Panc1 (cell line): ENCODE data around the gene WWOX. TPM values are rescaled to one million over a fixed set of nuclear protein-coding genes. Genes with fewer than 3 reads are reported as not detected.

Experiments used
- ATAC-seq: fragments of 200-7000 bp; cut with Tn5 transposase; 2 replicates; pipeline ENCODE4 v1.9.1; 2020; ENCODE audit warnings: mild to moderate bottlenecking, moderate library complexity
- BruUV-seq: library from RNA; stranded (reverse); fragments of 400-500 nt; replicated peaks from 2 replicates; lab custom pipeline; 2021; lab: Mats Ljungman, UMichigan
- CTCF ChIA-PET: fragments of 300-600 bp; sonication (Branson Sonifier 250); formaldehyde crosslinking; loops from one replicate; lab custom pipeline; 2022; ENCODE audit warnings: antibody characterized with exemption; lab: Charles Lee
- POLR2A ChIA-PET: fragments of 300-600 bp; sonication (Branson Sonifier 250); formaldehyde crosslinking; loops from one replicate; lab custom pipeline; 2022; ENCODE audit warnings: antibody characterized with exemption; lab: Charles Lee
- DNase-seq: peaks from one replicate; pipeline ENCODE4 v3.0.0-alpha.2; 2010; ENCODE audit warnings: low read depth, low spot score
- H3K27ac ChIP-seq: 2 replicates; pipeline ENCODE4 v1.5.1; 2011; ENCODE audit warnings: mild to moderate bottlenecking, low read length, inconsistent platforms
- H3K27me3 ChIP-seq: fragments of 200-500 bp; sonication (Bioruptor generic); 2 replicates; pipeline ENCODE4 v1.6.0; 2014; ENCODE audit warnings: low read length, inconsistent platforms; ENCODE audit not compliant: control insufficient read depth, insufficient read depth
- H3K36me3 ChIP-seq: fragments of 200-500 bp; sonication (Bioruptor generic); 2 replicates; pipeline ENCODE4 v1.5.1; 2014; ENCODE audit warnings: inconsistent platforms, mild to moderate bottlenecking, low read length, moderate library complexity; ENCODE audit not compliant: control insufficient read depth, insufficient read depth
- H3K4me1 ChIP-seq: 2 replicates; pipeline ENCODE4 v1.5.1; 2011; ENCODE audit warnings: inconsistent platforms, mild to moderate bottlenecking, low read length, moderate library complexity; ENCODE audit not compliant: control insufficient read depth, insufficient read depth
- H3K4me3 ChIP-seq, 2 experiments: 2 replicates each; pipeline ENCODE4 v1.5.1; 2011 to 2012; ENCODE audit warnings: low read depth in 2 of 2, low read length in 2 of 2, mild to moderate bottlenecking in 2 of 2, inconsistent platforms in 1 of 2, moderate library complexity in 1 of 2
- H3K9me3 ChIP-seq: fragments of 200-500 bp; sonication (Bioruptor generic); 2 replicates; pipeline ENCODE4 v1.5.1; 2014; ENCODE audit warnings: low read depth, mild to moderate bottlenecking, inconsistent platforms, low read length, moderate library complexity; ENCODE audit not compliant: control insufficient read depth, insufficient read depth
- CTCF ChIP-seq: fragments of 450-650 bp; IDR thresholded peaks from 2 replicates; pipeline ENCODE4 v1.5.1; 2017; ENCODE audit warnings: mild to moderate bottlenecking
- POLR2AphosphoS5 ChIP-seq: IDR thresholded peaks from 2 replicates; pipeline ENCODE4 v1.6.1; 2012; ENCODE audit warnings: mild to moderate bottlenecking, low read depth, low read length, moderate library complexity
- REST ChIP-seq, 2 experiments: IDR thresholded peaks; 2 replicates each; pipeline ENCODE4 v1.6.1; 2011 to 2012; ENCODE audit warnings: low read depth in 2 of 2, control low read depth in 1 of 2, low read length in 1 of 2, mild to moderate bottlenecking in 1 of 2, moderate library complexity in 1 of 2; ENCODE audit not compliant: insufficient read depth in 1 of 2
- SIN3A ChIP-seq: IDR thresholded peaks from 2 replicates; pipeline ENCODE4 v1.6.1; 2012; ENCODE audit warnings: low read depth, mild to moderate bottlenecking, low read length, moderate library complexity, borderline replicate concordance; ENCODE audit not compliant: insufficient read depth
- TCF7L2 ChIP-seq: IDR thresholded peaks from 2 replicates; pipeline ENCODE4 v1.6.1; 2011; ENCODE audit warnings: mild to moderate bottlenecking, low read depth, low read length, inconsistent platforms
- in situ Hi-C: cut with HindIII; loops from 2 replicates; pipeline ENCODE4 v1.10.0; 2016; ENCODE audit warnings: low sequenced_read_pairs, low pct_unique_long_range_greater_than_20kb
- intact Hi-C: fragments of 100-400 bp; cut with micrococcal nuclease; formaldehyde crosslinking; loops from one replicate; pipeline ENCODE4 v1.10.0; 2022; ENCODE audit not compliant: unreplicated experiment
- total RNA-seq: library from RNA; stranded (reverse); gene quantifications from one replicate; pipeline ENCODE4 v1.2.1, GENCODE V29; 2021; ENCODE audit not compliant: unreplicated experiment

WWOX gene
- total RNA-seq, 1 experiment from 2014 or later, result 12.5 TPM

GRCh38 chr16:78926723-78927210, 827.3 kb downstream of the WWOX start:
- no peaks in the 10 kb centered on the region for H3K27me3 ChIP-seq
- intact Hi-C loops, result no loop called here
- CTCF ChIA-PET, result no interaction called here
- no peak for TF ChIP-seq REST (IDR thresholded peaks at IDR 0.05; ENCODE audit: insufficient read depth in 1 of 2, low read depth in 2 of 2, low read length in 1 of 2)
- no peak for TF ChIP-seq TCF7L2
- TF ChIP-seq POLR2AphosphoS5, result no peak
- no peak for TF ChIP-seq SIN3A
- no peak for TF ChIP-seq CTCF
- no peaks in the 10 kb centered on the region for H3K36me3 ChIP-seq
- ATAC-seq (no peak), DNase-seq (no peak)
- POLR2A ChIA-PET, result no interaction called here
- in situ Hi-C loops, result no loop called here
- H3K9me3 ChIP-seq, result no peaks in the 10 kb centered on the region
- H3K4me3 ChIP-seq, result no peak overlapping the region
- BruUV-seq, result no TSS peak
- no peaks in the 10 kb centered on the region for H3K4me1 ChIP-seq
- no peak overlapping the region for H3K27ac ChIP-seq

- CTCF ChIA-PET, result no interaction called here
- no peaks in the 10 kb centered on the region for H3K27me3 ChIP-seq
- H3K27ac ChIP-seq, result no peak overlapping the region
- H3K36me3 ChIP-seq, result no peaks in the 10 kb centered on the region
- H3K9me3 ChIP-seq, result no peaks in the 10 kb centered on the region
- intact Hi-C loops, result no loop called here
- TF ChIP-seq TCF7L2 (no peak), SIN3A (no peak), POLR2AphosphoS5 (no peak), CTCF (no peak), REST (IDR thresholded peaks at IDR 0.05; ENCODE audit: insufficient read depth in 1 of 2, low read depth in 2 of 2, low read length in 1 of 2) (no peak)
- no peak overlapping the region for H3K4me3 ChIP-seq
- no peak for DNase-seq
- ATAC-seq, result no peak
- no TSS peak for BruUV-seq
- H3K4me1 ChIP-seq, result no peaks in the 10 kb centered on the region
- POLR2A ChIA-PET, result no interaction called here
- in situ Hi-C loops, result no loop called here
These were observed 828.3 kb downstream of the WWOX start for GRCh38 chr16:78927766-78928165.
